ENCODE data around the gene ATP2B2. TPM values are rescaled to one million over a fixed set of nuclear protein-coding genes. Genes with fewer than 3 reads are reported as not detected.

ATP2B2 gene
- total and polyA plus RNA-seq, 2 experiments from 2014 or later: 0.42 to 0.63 TPM

- Mint-ChIP-seq H3K27me3 (ENCODE audit: insufficient read depth, low read depth, poor library complexity) (peaks cover 4% of the 10 kb centered on the region), H3K4me1 (no peaks in the 10 kb centered on the region), H3K4me3 (no peak overlapping the region), H3K9me3 (no peaks in the 10 kb centered on the region), H3K27ac (no peak overlapping the region), H3K36me3 (ENCODE audit: low read depth) (no peaks in the 10 kb centered on the region)
- DNase-seq (ENCODE audit: low spot score) (no peak), ATAC-seq (no peak)
- H3K4me3 ChIP-seq: no peak overlapping the region
- H3K27me3 ChIP-seq (ENCODE audit: insufficient read depth): no peaks in the 10 kb centered on the region
- H3K9me2 ChIP-seq (ENCODE audit: insufficient read depth): no peaks in the 10 kb centered on the region
- no peak overlapping the region for H3K4me2 ChIP-seq
- no peaks in the 10 kb centered on the region for H4K20me1 ChIP-seq (replicated peaks; ENCODE audit: insufficient read depth)
- H2AFZ ChIP-seq: no peak overlapping the region
- H3K79me2 ChIP-seq (replicated peaks; ENCODE audit: insufficient read depth): no peaks in the 10 kb centered on the region
- no peak for TF ChIP-seq POLR2AphosphoS5 (IDR thresholded peaks at IDR 0.05; ENCODE audit: low read depth)
- no peak for TF ChIP-seq CTCF (conservative IDR thresholded peaks at IDR 0.05; ENCODE audit: low read depth in 2 of 2)
- no peak for TF ChIP-seq EZH2phosphoT487 (IDR thresholded peaks at IDR 0.05; ENCODE audit: unreplicated experiment)
- H3K27ac ChIP-seq (ENCODE audit: low read depth): no peak overlapping the region
- H3K4me1 ChIP-seq (ENCODE audit: insufficient read depth): no peaks in the 10 kb centered on the region
- H3K36me3 ChIP-seq (ENCODE audit: insufficient read depth): no peaks in the 10 kb centered on the region
- no peaks in the 10 kb centered on the region for H3F3A ChIP-seq (replicated peaks; ENCODE audit: low read depth)
Observed at GRCh38 chr3:10526366-10526765, 21.0 kb upstream of the ATP2B2 start.

DNA sequence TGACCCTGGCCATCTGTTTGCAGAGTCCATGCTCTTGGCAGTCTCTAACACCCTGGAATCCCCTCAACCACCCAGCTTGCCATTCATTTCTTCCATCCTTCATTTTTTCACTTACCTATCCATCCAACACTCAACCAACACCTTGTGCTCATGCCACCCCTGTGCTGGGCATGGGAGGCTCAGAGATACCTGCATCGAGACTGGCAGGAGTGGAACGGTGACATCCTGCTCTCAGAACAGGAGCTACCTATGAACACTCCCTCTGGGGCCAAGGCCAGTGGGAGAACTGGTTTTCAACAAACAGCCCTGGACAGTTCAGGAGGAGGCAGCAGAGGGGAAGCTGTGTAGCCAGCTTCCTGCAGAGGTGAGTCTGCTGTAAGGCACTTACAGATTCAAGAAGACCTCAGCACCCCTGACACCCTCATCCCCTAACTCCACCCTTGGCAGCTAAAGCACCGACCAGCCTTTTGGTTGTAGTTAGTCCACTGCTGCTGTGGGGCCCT lies 19.5 kb upstream of the ATP2B2 start:
- no peaks in the 10 kb centered on the region for H3K27me3 ChIP-seq (ENCODE audit: insufficient read depth)
- TF ChIP-seq EZH2phosphoT487 (IDR thresholded peaks at IDR 0.05; ENCODE audit: unreplicated experiment): no peak
- no peak for TF ChIP-seq POLR2AphosphoS5 (IDR thresholded peaks at IDR 0.05; ENCODE audit: low read depth)
- no peak for TF ChIP-seq ZNF114 (CRISPR knock-in tag; IDR thresholded peaks at IDR 0.05)
- TF ChIP-seq NANOG (IDR thresholded peaks at IDR 0.05; ENCODE audit: borderline replicate concordance): no peak
- no peak for TF ChIP-seq REST (IDR thresholded peaks at IDR 0.05; ENCODE audit: unreplicated experiment)
- TF ChIP-seq CREB1 (CRISPR knock-in tag; IDR thresholded peaks at IDR 0.05; ENCODE audit: low read depth): no peak
- no peak for TF ChIP-seq JUNB (IDR thresholded peaks at IDR 0.05; ENCODE audit: unreplicated experiment)
- H3F3A ChIP-seq (replicated peaks; ENCODE audit: low read depth): no peaks in the 10 kb centered on the region
- ATAC-seq: no peak
- no peaks in the 10 kb centered on the region for H3K4me1 ChIP-seq (ENCODE audit: insufficient read depth)
- no peaks in the 10 kb centered on the region for H3K36me3 Mint-ChIP-seq (ENCODE audit: low read depth)
- no peaks in the 10 kb centered on the region for H4K20me1 ChIP-seq (replicated peaks; ENCODE audit: insufficient read depth)
- H2AFZ ChIP-seq: no peak overlapping the region
- peaks cover 4% of the 10 kb centered on the region for H3K27me3 Mint-ChIP-seq (ENCODE audit: insufficient read depth, low read depth, poor library complexity)
- no peak overlapping the region for H3K4me3 Mint-ChIP-seq
- no peak for DNase-seq (ENCODE audit: low spot score)
- H3K27ac Mint-ChIP-seq: no peak overlapping the region
- H3K79me2 ChIP-seq (replicated peaks; ENCODE audit: insufficient read depth): no peaks in the 10 kb centered on the region
- H3K9me2 ChIP-seq (ENCODE audit: insufficient read depth): no peaks in the 10 kb centered on the region
- no peaks in the 10 kb centered on the region for H3K4me1 Mint-ChIP-seq
- H3K9me3 Mint-ChIP-seq: no peaks in the 10 kb centered on the region
- H3K27ac ChIP-seq (ENCODE audit: low read depth): no peak overlapping the region
- no peaks in the 10 kb centered on the region for H3K36me3 ChIP-seq (ENCODE audit: insufficient read depth)
- no peak overlapping the region for H3K4me2 ChIP-seq
- no peak overlapping the region for H3K4me3 ChIP-seq

Data from GM23338 (cell line).